GM06990 (cell line): ENCODE results near the gene DTNBP1.

Experiments used
- DNase-seq: peaks from one replicate; pipeline ENCODE4 v3.0.0-alpha.2; 2011; ENCODE audit not compliant: insufficient read length; ENCODE audit errors: extremely low read depth
- H3K27me3 ChIP-seq: replicated peaks from 2 replicates; pipeline ENCODE4 v1.6.0; 2011; ENCODE audit warnings: low read length; ENCODE audit not compliant: control insufficient read depth, insufficient read depth
- H3K36me3 ChIP-seq: 2 replicates; pipeline ENCODE4 v1.5.1; 2011; ENCODE audit warnings: low read length; ENCODE audit not compliant: control insufficient read depth, insufficient read depth
- H3K4me3 ChIP-seq: replicated peaks from 2 replicates; pipeline ENCODE4 v1.5.1; 2011; ENCODE audit warnings: low read depth, mild to moderate bottlenecking, control low read depth, low read length
- CTCF ChIP-seq: IDR thresholded peaks from 2 replicates; pipeline ENCODE4 v1.5.1; 2011; ENCODE audit warnings: low read length, control low read depth, mild to moderate bottlenecking, inconsistent platforms; ENCODE audit not compliant: insufficient read depth, poor library complexity, severe bottlenecking

The DTNBP1 gene

GRCh38 chr6:15491986-15492269, 170.9 kb downstream of the DTNBP1 start:
- DNase-seq, result no peak
- no peak overlapping the region for H3K4me3 ChIP-seq
- H3K36me3 ChIP-seq, result peaks cover 12% of the 10 kb centered on the region
- TF ChIP-seq CTCF, result no peak
- H3K27me3 ChIP-seq, result no peaks in the 10 kb centered on the region

- Histone ChIP-seq H3K27me3 (no peaks in the 10 kb centered on the region), H3K36me3 (peaks cover 9% of the 10 kb centered on the region), H3K4me3 (no peak overlapping the region)
- peak; percentile 96 for TF ChIP-seq CTCF
- DNase-seq, result no peak
These were observed 171.4 kb downstream of the DTNBP1 start for GRCh38 chr6:15491255-15491985.

- DNase-seq, result no peak
- peaks cover 8% of the 10 kb centered on the region for H3K36me3 ChIP-seq
- TF ChIP-seq CTCF, result no peak
- no peak overlapping the region for H3K4me3 ChIP-seq
- no peaks in the 10 kb centered on the region for H3K27me3 ChIP-seq
These were observed 172.4 kb downstream of the DTNBP1 start for GRCh38 chr6:15490242-15491100.

GRCh38 chr6:15489261-15489962, 173.4 kb downstream of the DTNBP1 start:
- Histone ChIP-seq H3K36me3 (peaks cover 8% of the 10 kb centered on the region), H3K4me3 (no peak overlapping the region), H3K27me3 (no peaks in the 10 kb centered on the region)
- DNase-seq, result no peak
- TF ChIP-seq CTCF, result no peak

- DNase-seq, result no peak
- no peak for TF ChIP-seq CTCF
- Histone ChIP-seq H3K36me3 (peaks cover 8% of the 10 kb centered on the region), H3K27me3 (no peaks in the 10 kb centered on the region), H3K4me3 (no peak overlapping the region)
These were observed 175.6 kb downstream of the DTNBP1 start for GRCh38 chr6:15487262-15487661.
